A673 (cell line): Measurements from ENCODE around the gene SAP30L. TPM values are rescaled to one million over a fixed set of nuclear protein-coding genes. Genes with fewer than 3 reads are reported as not detected.

Source experiments
- BruUV-seq: library from RNA; stranded (reverse); fragments of 400-500 nt; replicated peaks from 2 replicates; lab custom pipeline; 2021; lab: Mats Ljungman, UMichigan
- CTCF ChIA-PET: fragments of 300-600 bp; sonication (Branson Sonifier 250); formaldehyde crosslinking; loops from one replicate; lab custom pipeline; 2022; ENCODE audit warnings: antibody characterized with exemption; lab: Charles Lee
- POLR2A ChIA-PET: fragments of 300-600 bp; sonication (Branson Sonifier 250); formaldehyde crosslinking; loops from one replicate; lab custom pipeline; 2022; ENCODE audit warnings: antibody characterized with exemption; ENCODE audit not compliant: low non-redundant PET; lab: Charles Lee
- DNase-seq: peaks from one replicate; pipeline ENCODE4 v3.0.0-alpha.2; 2015; ENCODE audit warnings: low spot score
- H3K27ac ChIP-seq: fragments of 200-600 bp; sonication (generic); 2 replicates; pipeline ENCODE4 v1.5.1; 2016; ENCODE audit warnings: mixed run types, low read depth, mild to moderate bottlenecking, mixed read lengths, antibody characterized with exemption, low read length; ENCODE audit not compliant: poor library complexity, severe bottlenecking
- H3K27me3 ChIP-seq: fragments of 200-600 bp; sonication (generic); replicated peaks from 2 replicates; pipeline ENCODE4 v1.6.1; 2017; ENCODE audit warnings: mixed run types, low read depth, mild to moderate bottlenecking, mixed read lengths, antibody characterized with exemption, low read length; ENCODE audit not compliant: insufficient read depth, poor library complexity
- H3K36me3 ChIP-seq: fragments of 200-600 bp; sonication (generic); 2 replicates; pipeline ENCODE4 v1.6.1; 2016; ENCODE audit warnings: mixed run types, mild to moderate bottlenecking, mixed read lengths, antibody characterized with exemption, low read length; ENCODE audit not compliant: insufficient read depth, poor library complexity, severe bottlenecking
- H3K4me1 ChIP-seq: fragments of 200-600 bp; sonication (generic); 2 replicates; pipeline ENCODE4 v1.6.1; 2017; ENCODE audit warnings: mixed run types, mild to moderate bottlenecking, mixed read lengths, antibody characterized with exemption, low read length; ENCODE audit not compliant: insufficient read depth, poor library complexity, severe bottlenecking
- H3K4me3 ChIP-seq: fragments of 200-600 bp; sonication (generic); 2 replicates; pipeline ENCODE4 v1.5.1; 2016; ENCODE audit warnings: low read depth, mixed run types, mild to moderate bottlenecking, mixed read lengths, low read length; ENCODE audit not compliant: poor library complexity, severe bottlenecking
- H3K9me3 ChIP-seq: fragments of 200-600 bp; sonication (generic); 2 replicates; pipeline ENCODE4 v1.6.1; 2016; ENCODE audit warnings: mixed run types, low read depth, mild to moderate bottlenecking, mixed read lengths, antibody characterized with exemption, low read length; ENCODE audit not compliant: poor library complexity, severe bottlenecking
- EZH2 ChIP-seq: fragments of 200-600 bp; sonication (generic); IDR thresholded peaks from 2 replicates; pipeline ENCODE4 v1.6.1; 2017; ENCODE audit warnings: borderline replicate concordance, low read depth, mild to moderate bottlenecking, mixed read lengths, antibody characterized with exemption, low read length; ENCODE audit not compliant: poor library complexity, severe bottlenecking
- intact Hi-C: fragments of 100-400 bp; cut with micrococcal nuclease; formaldehyde crosslinking; loops from one replicate; pipeline ENCODE4 v1.10.0; 2022; ENCODE audit not compliant: unreplicated experiment
- total RNA-seq: library from RNA; stranded (reverse); gene quantifications from 2 replicates; pipeline ENCODE4 v1.2.3, GENCODE V29; 2021
- TF ChIP-seq, protein P1 (sequence below): fragments of 300-800, 200-600 bp; sonication (generic); conservative IDR thresholded peaks from 2 replicates; pipeline ENCODE4 v1.5.1; 2017; ENCODE audit warnings: low read depth, mild to moderate bottlenecking, antibody characterized with exemption, low read length, moderate library complexity, mixed read lengths

SAP30L gene
- total RNA-seq, 1 experiment from 2014 or later: 29.2 TPM

DNA sequence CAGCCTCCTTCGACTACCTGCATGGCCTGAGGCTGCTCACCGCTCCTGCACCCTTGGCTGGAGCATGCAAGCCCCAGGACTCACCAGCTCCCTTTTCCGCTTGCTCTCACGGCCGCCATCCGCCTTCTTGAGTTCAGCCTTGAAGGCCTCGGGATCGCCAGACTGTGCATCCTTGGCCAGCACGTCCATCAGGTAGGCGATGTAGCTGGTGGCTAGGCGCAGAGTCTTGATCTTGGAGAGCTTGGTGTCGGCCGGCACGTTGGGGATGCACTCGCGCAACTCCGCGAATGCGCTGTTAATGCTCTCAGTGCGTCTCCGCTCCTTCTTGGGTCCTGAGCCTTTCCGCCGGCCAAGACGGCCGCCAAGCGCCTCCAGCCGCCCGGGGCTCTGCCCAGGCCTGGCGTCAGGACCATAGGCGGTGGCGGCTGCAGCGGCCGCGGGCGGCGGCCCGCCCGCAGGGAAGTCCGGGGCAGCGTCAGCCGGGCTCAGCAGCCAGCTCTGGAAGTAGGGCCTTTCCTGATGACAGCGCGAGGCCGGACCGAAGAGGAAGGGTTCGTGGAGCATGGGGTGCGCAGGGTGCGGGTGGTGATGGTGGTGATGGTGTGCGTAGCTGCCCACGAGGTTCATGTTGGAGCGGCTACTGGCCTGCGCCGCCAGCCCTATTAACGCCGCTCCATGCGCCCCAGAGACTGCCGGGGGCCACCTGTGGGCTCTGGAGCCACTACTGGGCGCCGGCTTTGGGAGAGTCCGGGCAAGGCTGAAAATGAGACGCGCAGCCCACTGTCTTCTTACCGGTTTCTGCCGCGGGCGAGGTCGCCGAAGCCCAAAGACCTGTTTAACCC, 31.8 kb downstream of the SAP30L start:
- ChIA-PET CTCF (interaction anchor here (0.6 kb wide), 2 partner anchors 115 to 759 kb away, joined by 3 to 9 read pairs; no protein-coding TSS in a partner anchor), POLR2A (no interaction called here)
- intact Hi-C loops: no loop called here
- TF ChIP-seq, protein P1, sequence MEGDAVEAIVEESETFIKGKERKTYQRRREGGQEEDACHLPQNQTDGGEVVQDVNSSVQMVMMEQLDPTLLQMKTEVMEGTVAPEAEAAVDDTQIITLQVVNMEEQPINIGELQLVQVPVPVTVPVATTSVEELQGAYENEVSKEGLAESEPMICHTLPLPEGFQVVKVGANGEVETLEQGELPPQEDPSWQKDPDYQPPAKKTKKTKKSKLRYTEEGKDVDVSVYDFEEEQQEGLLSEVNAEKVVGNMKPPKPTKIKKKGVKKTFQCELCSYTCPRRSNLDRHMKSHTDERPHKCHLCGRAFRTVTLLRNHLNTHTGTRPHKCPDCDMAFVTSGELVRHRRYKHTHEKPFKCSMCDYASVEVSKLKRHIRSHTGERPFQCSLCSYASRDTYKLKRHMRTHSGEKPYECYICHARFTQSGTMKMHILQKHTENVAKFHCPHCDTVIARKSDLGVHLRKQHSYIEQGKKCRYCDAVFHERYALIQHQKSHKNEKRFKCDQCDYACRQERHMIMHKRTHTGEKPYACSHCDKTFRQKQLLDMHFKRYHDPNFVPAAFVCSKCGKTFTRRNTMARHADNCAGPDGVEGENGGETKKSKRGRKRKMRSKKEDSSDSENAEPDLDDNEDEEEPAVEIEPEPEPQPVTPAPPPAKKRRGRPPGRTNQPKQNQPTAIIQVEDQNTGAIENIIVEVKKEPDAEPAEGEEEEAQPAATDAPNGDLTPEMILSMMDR: no peak
- peak; percentile 93 for TF ChIP-seq EZH2
- Histone ChIP-seq H3K27me3 (peaks cover 100% of the 10 kb centered on the region), H3K36me3 (no peaks in the 10 kb centered on the region), H3K4me3 (peak overlapping the region; percentile 31), H3K4me1 (peaks cover 4% of the 10 kb centered on the region), H3K27ac (no peak overlapping the region), H3K9me3 (no peaks in the 10 kb centered on the region)
- no TSS peak for BruUV-seq
- DNase-seq: no peak

DNA sequence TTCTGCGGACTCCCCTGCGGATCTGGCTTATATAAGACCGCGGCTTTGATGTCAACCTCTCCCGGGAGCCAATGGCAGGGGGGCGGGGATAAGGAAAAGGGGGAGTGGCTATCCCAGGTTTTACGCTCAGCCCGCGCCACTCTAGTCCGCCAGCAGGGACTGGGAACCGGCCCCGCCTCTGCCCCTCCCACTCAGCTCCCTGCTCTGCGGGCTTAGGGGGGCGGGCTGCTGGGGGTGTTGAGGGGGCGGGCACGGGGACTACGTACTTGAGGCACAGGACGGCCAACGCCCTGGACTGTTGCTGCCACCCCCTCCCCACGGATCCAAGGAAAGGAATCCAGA, 32.4 kb downstream of the SAP30L start, which contains the start of gene HAND1:
Gene HAND1, minus strand, starts transcription at position 4 of the 342 bp plus-strand sequence. CDS start 219 bp downstream, outside the sequence.
- H3K27ac ChIP-seq: no peak within 1 kb of the TSS
- intact Hi-C loops: no loop called here
- peak; percentile 62 for DNase-seq
- H3K36me3 ChIP-seq: no peaks in the 10 kb centered on the region
- ChIA-PET POLR2A (no interaction called here), CTCF (interaction anchor here (0.6 kb wide), 2 partner anchors 114 to 760 kb away, joined by 3 to 9 read pairs; no protein-coding TSS in a partner anchor)
- H3K27me3 ChIP-seq: peaks cover 100% of the 10 kb centered on the region
- peak within 1 kb of the TSS; percentile 31 for H3K4me3 ChIP-seq
- BruUV-seq: no TSS peak
- TF ChIP-seq EZH2: no peak
- TF ChIP-seq, protein P1: no peak
- no peaks in the 10 kb centered on the region for H3K9me3 ChIP-seq
- H3K4me1 ChIP-seq: peaks cover 4% of the 10 kb centered on the region

DNA sequence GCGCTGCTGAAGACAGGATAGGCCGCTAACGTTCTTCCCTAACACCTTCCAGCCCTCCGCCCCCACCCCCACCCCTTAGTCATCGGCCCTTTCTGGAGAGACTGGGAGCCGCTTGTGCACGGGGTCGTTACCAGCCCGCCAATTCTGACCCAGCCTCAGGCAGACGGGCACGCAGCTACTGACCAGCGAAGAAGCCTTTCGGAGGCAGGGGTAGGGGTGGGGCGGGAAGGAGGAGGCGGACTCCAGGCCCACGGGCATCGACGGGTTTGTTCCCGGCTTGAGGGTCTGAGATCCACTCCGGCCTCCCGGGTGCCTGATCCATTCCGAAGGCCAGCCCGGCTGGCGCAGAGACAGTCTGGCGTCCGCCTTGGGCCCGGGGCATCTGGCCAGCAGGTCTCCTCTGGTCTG, 33.0 kb downstream of the SAP30L start:
- H3K27ac ChIP-seq: no peak overlapping the region
- TF ChIP-seq, protein P1: no peak
- peak overlapping the region; percentile 31 for H3K4me3 ChIP-seq
- no peaks in the 10 kb centered on the region for H3K9me3 ChIP-seq
- H3K4me1 ChIP-seq: peaks cover 4% of the 10 kb centered on the region
- POLR2A ChIA-PET: no interaction called here
- no peak for DNase-seq
- H3K27me3 ChIP-seq: peaks cover 100% of the 10 kb centered on the region
- H3K36me3 ChIP-seq: no peaks in the 10 kb centered on the region
- CTCF ChIA-PET: no interaction called here
- intact Hi-C loops: no loop called here
- no TSS peak for BruUV-seq
